Activated T-helper 9 cell treated with anti-CD3 and anti-CD28 coated beads, Interleukin-2, amount 50 U/mL, for 16 hours (primary cell): Measurements from ENCODE around the gene CBY3.
"Not testable (repeated sequence)": the region's sequence is repeated elsewhere in the genome, so short reads cannot be mapped to it uniquely, and the experiment has no call there.

Source experiments
- DNase-seq: peaks from one replicate; pipeline ENCODE4 v3.0.0-alpha.2; 2020; ENCODE audit warnings: low read depth

The CBY3 gene

GRCh38 chr5:179680780-179681401, at the start of gene CBY3:
TSS of gene CBY3 (minus strand) at chr5:179681034. CDS start at chr5:179680918, 116 bp downstream.
- no peak for DNase-seq

DNA sequence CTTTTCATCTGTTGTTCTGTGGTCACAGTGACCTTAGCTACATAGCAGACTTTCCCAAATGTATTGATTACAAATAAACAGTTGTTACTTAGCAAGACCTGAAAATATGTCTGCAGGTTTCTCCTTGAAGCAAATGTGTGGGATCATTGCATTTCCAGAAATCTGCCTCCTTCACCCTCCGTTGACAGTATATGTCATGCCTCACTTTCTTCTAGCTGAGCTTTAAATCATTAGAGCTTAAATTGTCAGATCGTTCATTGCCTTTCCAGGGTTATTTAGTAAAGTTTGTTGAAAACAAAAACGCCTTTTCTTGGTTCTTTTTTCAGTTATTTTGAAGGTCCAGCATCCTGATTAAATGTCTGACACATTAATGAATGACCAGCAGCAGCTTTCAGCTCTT, 49.5 kb upstream of the CBY3 start:
- DNase-seq, result no peak

DNA sequence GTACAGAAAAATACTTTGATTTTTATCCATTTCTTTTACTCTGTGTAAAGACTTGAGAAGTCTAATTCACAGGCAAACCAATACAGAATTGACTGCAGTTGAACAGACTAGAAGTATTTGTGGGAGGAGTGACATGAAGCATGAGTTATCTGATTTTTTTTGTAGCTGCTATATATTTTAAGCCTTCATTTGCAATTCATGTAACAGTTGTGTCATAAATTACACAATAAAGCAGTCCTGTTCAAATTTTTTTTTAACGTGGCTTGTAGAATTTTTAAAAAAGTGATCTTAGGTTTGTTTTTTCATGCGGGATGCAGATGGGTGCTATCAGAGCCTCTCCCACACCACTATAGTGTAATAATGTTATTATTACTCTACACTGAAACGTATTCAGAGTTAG, 48.9 kb upstream of the CBY3 start:
- no peak for DNase-seq

DNA sequence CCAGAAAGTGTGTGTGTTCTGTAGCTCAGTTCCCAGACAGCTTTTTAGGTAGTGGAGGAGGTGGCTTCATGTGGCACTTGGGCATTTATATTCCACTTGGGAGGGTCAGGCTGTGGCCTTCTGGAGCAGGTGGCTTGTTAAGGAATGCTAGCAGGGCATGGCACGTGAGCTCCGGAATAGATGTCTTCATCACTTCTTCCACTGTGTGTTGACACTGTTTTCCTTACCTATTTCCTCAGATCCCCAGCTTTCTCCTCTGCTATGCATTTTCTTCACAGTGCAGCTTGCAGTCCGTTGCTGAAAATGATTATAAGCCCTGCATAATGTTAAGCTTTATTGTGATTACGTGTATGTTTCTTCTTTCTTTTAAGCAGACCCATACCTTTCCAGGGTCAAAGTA, 48.5 kb upstream of the CBY3 start:
- no peak for DNase-seq

DNA sequence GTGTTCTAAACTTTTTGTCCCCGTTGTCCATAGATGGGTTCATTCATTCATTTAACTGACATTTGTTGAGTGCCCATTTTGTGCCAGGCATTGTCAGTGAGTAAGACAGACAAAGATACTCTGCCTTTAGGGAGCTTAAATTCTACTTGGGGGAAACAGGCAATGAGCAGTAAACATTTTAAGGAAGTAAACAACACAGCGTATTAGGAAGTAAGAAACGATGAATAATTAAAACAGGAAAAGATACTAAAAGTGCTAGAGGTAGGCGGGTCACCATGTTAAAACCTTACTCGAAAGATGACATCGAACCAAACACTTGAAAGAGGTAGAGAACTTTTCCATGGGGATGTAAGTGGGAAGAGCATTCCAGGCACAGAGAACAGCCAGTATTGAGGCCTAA, 46.3 kb upstream of the CBY3 start:
- no peak for DNase-seq

GRCh38 chr5:179724163-179724562, 43.3 kb upstream of the CBY3 start:
- DNase-seq, result no peak

DNA sequence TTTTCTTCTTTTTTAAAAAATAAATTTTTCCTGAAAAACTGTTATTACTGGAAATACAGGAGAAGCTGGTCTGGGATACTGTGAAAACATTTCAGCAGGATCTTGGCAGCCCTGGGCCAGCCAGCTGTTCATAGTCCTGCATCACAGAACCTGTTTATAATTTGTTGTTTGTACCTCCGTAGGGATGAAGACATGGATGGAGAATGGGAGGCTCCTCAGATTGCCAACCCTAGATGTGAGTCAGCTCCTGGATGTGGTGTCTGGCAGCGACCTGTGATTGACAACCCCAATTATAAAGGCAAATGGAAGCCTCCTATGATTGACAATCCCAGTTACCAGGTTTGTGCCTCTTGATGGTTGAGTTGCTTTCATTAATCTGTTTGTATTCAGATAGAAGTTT, 39.4 kb upstream of the CBY3 start:
- no peak for DNase-seq

DNA sequence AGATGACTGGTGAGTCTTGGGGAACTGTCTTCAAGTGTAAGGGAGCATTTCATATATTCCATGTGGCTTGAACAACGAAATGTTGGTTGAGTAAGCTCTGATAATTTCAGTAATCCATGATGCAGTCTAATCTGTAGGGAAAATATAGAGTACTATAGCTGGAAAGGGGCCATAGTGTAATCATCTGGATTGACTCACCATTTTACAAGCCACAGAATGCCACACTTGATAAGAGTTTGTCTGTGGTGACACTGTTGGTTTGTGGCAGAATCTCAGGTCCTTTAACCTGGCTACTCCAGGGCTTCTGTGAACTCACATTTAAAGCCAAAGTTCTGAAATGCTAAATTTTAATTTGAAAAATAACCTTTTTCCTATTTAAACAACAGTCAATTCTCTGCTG, 35.5 kb upstream of the CBY3 start:
- no peak for DNase-seq

DNA sequence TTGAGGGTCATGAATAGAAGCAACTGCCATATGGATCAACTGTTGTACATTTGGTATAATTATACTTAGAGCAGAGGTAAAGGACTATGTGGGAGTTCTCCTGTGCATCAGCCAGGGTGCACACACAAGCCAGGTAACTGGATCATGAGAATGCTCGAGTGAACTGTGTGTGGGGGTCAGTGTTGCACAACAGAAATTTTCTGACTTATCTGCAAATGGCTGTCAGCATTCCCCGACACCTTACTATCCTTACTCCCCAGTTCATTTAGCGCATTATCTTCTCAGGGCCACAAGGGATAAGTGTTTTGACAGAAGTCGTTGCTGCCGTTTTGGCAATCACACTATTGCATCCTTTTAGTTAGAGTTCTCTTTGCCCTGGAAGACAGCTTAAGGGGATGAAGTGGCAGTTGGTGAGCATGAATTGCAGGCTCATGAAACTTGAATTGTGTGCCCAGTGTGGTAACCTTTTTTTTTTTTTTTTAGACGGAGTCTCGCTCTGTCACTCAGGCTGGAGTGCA, 19.6 kb upstream of the CBY3 start:
- no peak for DNase-seq

DNA sequence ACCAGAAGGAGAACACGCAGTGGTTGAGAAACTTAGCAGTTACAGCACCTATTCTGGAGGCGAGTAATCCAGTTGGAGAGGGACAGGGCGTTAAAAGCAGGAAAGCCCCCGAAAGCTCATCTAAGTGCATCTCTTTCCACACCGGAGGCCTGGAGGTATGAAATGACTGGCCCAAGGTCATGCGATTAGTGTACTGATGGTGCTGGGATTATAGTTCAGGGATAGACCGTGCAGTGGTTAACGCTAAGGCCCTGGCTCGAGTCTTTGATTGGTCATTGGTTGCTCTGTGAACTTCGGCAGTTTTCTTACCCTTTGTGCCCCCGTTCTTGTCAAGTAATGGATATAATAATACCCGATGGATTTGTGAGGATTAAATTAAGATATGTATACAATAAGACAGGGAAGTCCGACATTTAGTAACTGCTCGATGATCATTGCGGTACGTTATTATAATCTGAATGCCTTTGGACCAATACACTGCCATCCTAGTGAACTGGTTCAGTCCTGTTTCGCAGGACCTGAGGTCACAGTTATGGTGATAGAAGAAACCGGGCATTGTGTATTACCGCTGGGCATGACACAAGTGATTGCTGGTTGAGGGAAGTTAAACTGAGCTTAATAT, 18.9 kb upstream of the CBY3 start:
- DNase-seq, result peak; percentile 16

- no peak for DNase-seq
Observed at GRCh38 chr5:179698935-179699615, 18.2 kb upstream of the CBY3 start, which contains the start of gene CANX. TSS of gene CANX (plus strand) at chr5:179698967. CDS start at chr5:179705682, 6,715 bp downstream.

DNA sequence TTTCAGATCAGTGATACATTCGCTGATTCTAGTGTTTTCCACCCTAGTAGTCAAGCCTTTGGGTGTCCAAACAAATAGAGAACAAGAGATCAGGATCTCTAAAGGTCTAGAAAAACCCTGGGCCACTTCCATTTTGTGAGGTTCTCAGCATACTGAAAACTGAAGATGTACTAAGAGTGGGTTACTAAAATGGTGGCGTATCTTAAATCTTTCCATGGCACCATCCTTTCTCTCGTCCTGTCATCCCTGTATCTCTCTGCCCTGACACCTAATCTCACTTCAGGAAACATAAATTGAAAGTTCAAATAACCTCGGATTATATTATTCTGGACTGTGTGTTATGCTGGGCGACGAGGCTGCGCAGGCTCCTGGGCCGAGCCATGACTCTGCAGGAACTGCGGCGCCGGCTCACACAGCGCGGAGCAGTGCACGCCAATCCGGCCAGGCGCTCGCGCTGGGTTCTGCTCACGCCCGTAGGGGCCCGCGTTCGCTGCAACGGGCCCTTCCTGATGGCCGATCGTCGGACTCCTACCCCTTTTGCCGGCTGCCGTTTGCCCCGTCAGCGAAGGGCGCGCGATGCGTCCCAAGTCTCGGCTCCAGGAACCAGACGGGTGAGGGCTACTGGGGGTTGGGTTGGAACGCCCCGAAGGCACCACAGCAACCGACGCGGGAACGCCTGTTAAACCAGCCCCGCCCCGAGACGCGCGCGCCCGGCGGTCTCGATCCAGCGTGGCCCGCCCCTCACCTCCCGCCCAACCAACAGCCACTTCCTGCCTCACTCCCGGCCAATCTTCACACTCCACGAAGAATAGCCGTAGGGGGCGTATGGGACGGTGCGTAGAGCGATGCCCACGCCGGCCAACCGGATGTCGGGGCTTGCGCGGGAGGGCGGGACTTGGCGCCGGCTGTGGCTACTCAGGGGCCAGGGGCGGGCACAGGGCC, 17.4 kb upstream of the CBY3 start:
- DNase-seq, result peak; percentile 98

GRCh38 chr5:179697543-179697942, 16.7 kb upstream of the CBY3 start:
- not testable (repeated sequence) for DNase-seq

DNA sequence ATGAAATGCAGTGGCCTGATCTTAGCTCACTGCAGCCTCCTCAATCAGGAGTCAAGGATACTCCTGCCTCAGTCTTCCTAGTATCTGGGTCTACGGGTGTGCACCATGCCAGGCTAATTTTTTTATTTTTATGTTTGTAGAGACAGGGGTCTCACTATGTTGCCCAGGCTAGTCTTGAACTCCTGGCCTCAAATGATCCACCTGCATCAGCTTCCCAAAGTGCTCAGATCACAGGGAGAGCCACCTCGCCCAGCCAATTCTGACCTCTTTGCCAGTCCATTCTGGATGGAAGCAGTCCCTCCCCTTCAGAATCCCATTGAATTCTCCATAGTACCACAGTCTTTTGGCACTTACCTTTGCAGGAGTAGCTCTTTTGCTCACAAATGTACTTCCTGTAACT, 16.3 kb upstream of the CBY3 start:
- DNase-seq, result no peak

- DNase-seq, result no peak
Observed at GRCh38 chr5:179696603-179697002, 15.8 kb upstream of the CBY3 start.

- DNase-seq, result no peak
Observed at GRCh38 chr5:179694561-179694960, 13.7 kb upstream of the CBY3 start.

DNA sequence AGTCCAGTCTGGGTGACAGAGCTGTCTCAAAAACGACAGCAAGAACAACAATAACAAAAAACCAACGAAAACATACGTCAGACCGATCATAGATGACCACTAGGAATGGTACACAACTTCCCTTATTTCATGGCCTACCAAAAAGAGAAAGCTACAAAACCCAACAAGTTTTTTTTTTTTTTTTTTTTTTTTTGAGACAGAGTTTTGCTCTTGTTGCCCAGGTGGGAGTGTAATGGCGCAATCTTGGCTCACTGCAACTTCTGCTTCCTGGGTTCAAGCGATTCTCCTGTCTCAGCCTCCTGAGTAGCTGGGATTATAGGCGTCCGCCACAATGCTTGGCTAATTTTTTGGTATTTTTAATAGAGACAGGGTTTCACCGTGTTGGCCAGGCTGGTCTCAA, 8.4 kb upstream of the CBY3 start:
- DNase-seq, result not testable (repeated sequence)

DNA sequence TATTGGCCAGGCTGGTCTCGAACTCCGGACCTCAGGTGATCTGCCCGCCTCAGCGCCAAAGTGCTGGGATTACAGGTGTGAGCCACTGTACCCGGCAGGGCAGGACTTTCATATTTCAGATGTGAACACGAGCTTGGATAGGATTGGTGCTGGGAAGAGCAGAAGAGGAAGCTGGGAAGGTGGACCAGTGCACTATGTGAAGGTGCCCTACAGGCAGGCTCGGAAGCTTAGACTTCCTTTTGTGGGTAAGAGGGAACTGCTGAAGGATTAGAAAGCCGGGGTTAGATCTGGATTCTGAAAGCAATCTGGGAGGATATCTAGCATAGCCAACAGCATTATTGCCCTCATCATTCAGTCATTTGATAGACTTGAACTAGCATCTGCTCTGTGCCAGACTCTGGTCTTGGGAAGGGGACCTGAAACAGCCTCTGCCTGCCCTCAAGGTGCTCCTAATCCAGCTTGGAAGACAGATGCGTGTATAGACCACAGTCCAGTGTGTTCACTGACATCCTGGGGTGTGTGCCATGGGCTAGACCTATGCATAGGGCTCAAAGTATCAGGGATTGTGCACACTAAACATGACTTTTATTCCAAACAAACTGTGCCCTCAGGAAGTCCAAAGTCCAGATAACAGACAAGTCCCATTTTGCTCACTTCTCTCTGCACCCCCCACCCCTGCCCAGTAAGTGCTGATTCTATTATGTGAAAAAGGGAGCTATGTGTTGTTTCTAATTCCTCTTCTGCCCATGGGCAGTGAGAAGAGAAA, 637 bp downstream of the CBY3 start:
- no peak for DNase-seq

GRCh38 chr5:179679014-179679674, 1.7 kb downstream of the CBY3 start:
- peak; percentile 61 for DNase-seq

- DNase-seq, result peak; percentile 91
Observed at GRCh38 chr5:179678223-179679013, 2.4 kb downstream of the CBY3 start.
